HFFc6 (cell line): ENCODE measurements around the gene ANO6. TPM values are rescaled to one million over a fixed set of nuclear protein-coding genes. Genes with fewer than 3 reads are reported as not detected.

Experiments used
- DNase-seq: peaks from one replicate; pipeline ENCODE4 v3.0.0-alpha.2; 2018
- H3K27ac Mint-ChIP-seq: 2 replicates; pipeline ENCODE4 v1.8.0; 2020; ENCODE audit warnings: mild to moderate bottlenecking, mixed read lengths
- H3K27me3 Mint-ChIP-seq: 2 replicates; pipeline ENCODE4 v1.8.0; 2021; ENCODE audit warnings: mild to moderate bottlenecking, moderate library complexity, mixed read lengths; ENCODE audit not compliant: insufficient read depth
- H3K36me3 Mint-ChIP-seq: 2 replicates; pipeline ENCODE4 v1.8.0; 2021; ENCODE audit warnings: low read depth, mixed read lengths
- H3K4me1 Mint-ChIP-seq: 2 replicates; pipeline ENCODE4 v1.8.0; 2020; ENCODE audit warnings: low read depth, mixed read lengths
- H3K4me3 Mint-ChIP-seq: 2 replicates; pipeline ENCODE4 v1.8.0; 2020; ENCODE audit warnings: mild to moderate bottlenecking, moderate library complexity, mixed read lengths
- H3K9me3 Mint-ChIP-seq: 2 replicates; pipeline ENCODE4 v1.8.0; 2020; ENCODE audit warnings: mild to moderate bottlenecking, mixed read lengths
- total RNA-seq, 6 experiments: library from RNA; stranded (reverse); fragmentation: NEBNext Ultra II Directional; extraction: Animal tissue kit (Norgen Biotek cat#: 25700); gene quantifications; 2 replicates in 1 of 6; 3 replicates in 5 of 6; pipeline ENCODE4 v1.2.3, GENCODE V29; 2021
- TF ChIP-seq, protein P1 (sequence below): fragments of 200-600 bp; sonication (generic); IDR thresholded peaks from 2 replicates; pipeline ENCODE4 v1.5.0; 2021; ENCODE audit warnings: antibody characterized with exemption, mild to moderate bottlenecking

Gene ANO6
- total RNA-seq, 6 experiments from 2014 or later = 44.4 to 58.6 (median 53.3) TPM

DNA sequence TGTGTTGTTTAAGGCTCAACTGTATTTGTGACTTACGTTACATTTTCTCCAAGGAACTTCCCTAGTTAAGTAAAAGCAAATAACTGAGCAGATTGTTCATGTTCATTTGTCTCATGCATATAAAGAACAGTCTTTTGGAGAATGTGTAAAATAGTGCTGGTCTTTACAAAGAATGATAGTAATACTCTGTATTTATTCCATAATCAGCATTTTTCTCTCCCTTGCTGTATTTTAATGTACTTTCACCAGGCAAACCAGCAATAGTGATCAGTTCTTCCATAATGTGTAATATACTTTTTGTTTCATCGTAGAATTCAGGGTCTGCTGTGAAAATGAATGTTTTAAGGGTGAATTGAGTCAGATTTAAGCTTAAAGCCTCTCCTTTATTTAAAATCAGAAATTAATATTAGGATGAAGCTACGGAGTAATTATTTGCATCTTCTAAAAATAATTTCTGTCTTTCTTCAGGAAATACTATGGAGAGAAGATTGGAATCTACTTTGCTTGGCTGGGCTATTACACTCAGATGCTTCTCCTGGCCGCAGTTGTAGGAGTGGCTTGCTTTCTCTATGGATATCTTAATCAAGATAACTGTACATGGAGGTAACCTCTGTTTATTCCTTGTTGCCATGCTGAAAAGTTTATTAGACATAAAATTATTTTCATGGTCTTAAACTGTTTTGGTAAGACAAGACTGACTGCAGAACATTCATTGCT, 141.1 kb downstream of the ANO6 start:
- no peak overlapping the region for H3K4me3 Mint-ChIP-seq
- H3K9me3 Mint-ChIP-seq = peaks cover 6% of the 10 kb centered on the region; the same call in 1 of the 2 replicates
- no peak for DNase-seq
- H3K27ac Mint-ChIP-seq = no peak overlapping the region
- H3K4me1 Mint-ChIP-seq = peaks cover 44% of the 10 kb centered on the region
- H3K36me3 Mint-ChIP-seq = peaks cover 39% of the 10 kb centered on the region
- H3K27me3 Mint-ChIP-seq = peaks cover 3% of the 10 kb centered on the region
- TF ChIP-seq, protein P1, sequence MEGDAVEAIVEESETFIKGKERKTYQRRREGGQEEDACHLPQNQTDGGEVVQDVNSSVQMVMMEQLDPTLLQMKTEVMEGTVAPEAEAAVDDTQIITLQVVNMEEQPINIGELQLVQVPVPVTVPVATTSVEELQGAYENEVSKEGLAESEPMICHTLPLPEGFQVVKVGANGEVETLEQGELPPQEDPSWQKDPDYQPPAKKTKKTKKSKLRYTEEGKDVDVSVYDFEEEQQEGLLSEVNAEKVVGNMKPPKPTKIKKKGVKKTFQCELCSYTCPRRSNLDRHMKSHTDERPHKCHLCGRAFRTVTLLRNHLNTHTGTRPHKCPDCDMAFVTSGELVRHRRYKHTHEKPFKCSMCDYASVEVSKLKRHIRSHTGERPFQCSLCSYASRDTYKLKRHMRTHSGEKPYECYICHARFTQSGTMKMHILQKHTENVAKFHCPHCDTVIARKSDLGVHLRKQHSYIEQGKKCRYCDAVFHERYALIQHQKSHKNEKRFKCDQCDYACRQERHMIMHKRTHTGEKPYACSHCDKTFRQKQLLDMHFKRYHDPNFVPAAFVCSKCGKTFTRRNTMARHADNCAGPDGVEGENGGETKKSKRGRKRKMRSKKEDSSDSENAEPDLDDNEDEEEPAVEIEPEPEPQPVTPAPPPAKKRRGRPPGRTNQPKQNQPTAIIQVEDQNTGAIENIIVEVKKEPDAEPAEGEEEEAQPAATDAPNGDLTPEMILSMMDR = no peak

DNA sequence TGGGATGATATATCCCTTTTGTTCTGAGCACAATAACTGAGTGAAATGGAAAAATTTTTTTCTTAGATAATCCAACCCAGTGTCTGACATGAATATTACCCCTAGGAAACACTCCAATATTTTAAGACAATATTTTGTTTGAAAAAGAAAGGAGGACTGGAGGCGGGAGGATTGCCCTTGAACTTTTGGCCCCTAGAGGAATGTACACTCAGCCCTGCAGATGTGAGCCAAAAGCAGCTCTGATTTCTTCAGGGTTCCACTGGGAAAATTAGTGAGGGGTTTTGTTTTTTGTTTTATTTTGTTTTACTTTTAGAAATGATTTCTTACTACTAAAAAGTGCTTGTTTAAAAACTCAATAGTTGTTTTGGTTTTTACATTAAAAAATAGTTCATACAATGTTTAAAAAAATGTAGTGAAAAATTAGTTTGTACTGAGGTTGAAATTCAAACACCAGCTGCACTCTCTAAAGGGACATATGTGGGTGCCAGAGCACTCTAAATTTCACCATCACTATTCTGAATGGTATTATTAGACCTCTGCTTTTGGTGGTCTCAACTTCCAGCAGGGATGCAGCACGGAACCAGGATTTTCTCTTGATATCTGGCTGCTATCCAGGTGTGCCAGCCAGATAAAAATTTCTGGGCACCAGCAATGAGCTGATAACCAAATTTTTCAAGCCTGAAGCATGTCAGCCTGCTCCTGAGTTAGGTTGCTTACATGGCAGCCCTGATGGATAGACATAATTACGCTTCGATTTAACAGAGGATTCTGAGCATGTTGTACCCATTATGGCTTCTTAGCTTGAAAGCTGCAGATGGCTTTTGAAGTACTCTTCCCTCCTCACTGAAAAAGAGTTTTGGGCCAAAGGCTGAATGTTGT, 141.9 kb downstream of the ANO6 start:
- Mint-ChIP-seq H3K36me3 (peaks cover 47% of the 10 kb centered on the region), H3K27me3 (peaks cover 2% of the 10 kb centered on the region), H3K9me3 (peaks cover 14% of the 10 kb centered on the region), H3K27ac (no peak overlapping the region), H3K4me3 (no peak overlapping the region), H3K4me1 (peaks cover 40% of the 10 kb centered on the region)
- TF ChIP-seq, protein P1 = no peak
- DNase-seq = no peak

DNA sequence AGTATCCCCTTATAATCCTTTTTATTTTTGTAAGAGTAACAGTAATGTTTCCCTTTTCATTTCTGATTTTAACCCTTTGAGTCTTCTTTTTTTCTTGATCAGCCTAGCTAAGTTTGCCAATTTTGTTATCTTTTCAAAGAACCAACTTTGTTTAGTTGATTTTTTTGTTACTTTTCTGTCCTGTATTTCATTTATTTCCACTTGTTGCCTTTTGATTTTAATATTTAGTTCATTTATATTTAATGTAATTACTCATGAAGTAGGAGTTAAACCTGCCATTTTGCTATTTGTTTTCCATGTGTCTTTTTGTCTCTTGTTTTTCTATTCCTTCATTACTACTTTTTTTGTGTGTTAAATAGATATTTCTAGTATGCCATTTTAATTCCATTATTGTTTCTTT, 146.4 kb downstream of the ANO6 start:
- Mint-ChIP-seq H3K4me1 (peaks cover 14% of the 10 kb centered on the region; the same call in 1 of the 2 replicates), H3K27me3 (peaks cover 3% of the 10 kb centered on the region; the same call in 1 of the 2 replicates), H3K4me3 (no peak overlapping the region), H3K27ac (no peak overlapping the region), H3K36me3 (peaks cover 56% of the 10 kb centered on the region), H3K9me3 (peaks cover 33% of the 10 kb centered on the region)
- DNase-seq = no peak
- TF ChIP-seq, protein P1 = no peak

DNA sequence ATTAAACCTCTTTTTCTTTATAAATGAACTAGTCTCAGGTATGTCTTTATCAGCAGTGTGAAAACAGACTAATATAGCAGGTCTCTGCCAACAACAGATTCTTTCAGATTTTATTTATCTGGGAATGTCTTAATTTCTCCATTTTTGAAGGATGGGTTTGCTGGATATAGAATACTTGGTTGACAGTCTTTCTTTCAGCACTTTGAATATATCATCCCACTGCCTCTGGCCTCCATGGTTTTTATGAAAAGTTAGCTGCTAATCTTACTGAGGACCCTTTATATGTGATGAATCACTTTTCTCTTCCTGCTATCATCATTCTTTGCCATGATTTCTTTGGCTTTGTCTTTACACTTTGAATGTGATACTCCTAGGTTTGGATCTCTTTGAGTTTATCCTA, 148.0 kb downstream of the ANO6 start:
- DNase-seq = no peak
- Mint-ChIP-seq H3K9me3 (peaks cover 33% of the 10 kb centered on the region), H3K27ac (no peak overlapping the region), H3K4me3 (no peak overlapping the region), H3K36me3 (peaks cover 53% of the 10 kb centered on the region), H3K27me3 (peaks cover 3% of the 10 kb centered on the region; the same call in 1 of the 2 replicates), H3K4me1 (peaks cover 19% of the 10 kb centered on the region)
- TF ChIP-seq, protein P1 = no peak

DNA sequence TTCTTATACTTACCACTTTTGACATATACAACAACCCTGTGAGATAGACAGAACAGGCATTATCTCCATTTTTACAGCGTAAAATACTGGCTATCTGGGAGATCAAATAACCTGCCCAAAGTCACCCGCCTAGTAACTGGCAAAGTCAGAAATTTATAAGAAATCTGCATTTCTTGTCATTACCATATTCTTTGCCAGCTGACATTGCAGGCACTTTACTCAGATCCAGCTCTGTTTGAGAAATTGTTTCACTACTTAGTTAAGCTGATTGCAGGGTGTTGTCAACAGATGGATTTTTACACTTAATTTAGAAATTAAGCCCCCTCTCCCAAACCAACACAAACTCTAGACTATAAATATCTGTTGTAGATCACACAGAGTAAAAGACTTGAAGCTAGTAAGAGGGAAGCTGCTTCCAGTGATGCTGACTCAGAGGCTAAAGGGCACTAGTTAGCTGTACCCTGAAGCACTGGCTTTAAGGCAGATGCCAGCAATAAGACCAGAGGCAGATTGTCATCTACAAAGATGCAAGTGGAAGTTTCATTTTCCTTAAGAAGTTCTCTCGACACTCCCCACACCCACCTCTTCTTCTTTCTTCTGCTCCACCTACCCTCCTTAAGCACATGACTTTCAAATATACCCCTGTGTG, 153.1 kb downstream of the ANO6 start:
- H3K4me3 Mint-ChIP-seq = peak overlapping the region; percentile 49
- peak overlapping the region; percentile 3 for H3K27ac Mint-ChIP-seq
- H3K27me3 Mint-ChIP-seq = peaks cover 3% of the 10 kb centered on the region; the same call in 1 of the 2 replicates
- TF ChIP-seq, protein P1 = no peak
- H3K4me1 Mint-ChIP-seq = peaks cover 23% of the 10 kb centered on the region
- DNase-seq = peak; percentile 74
- peaks cover 7% of the 10 kb centered on the region for H3K9me3 Mint-ChIP-seq
- peaks cover 29% of the 10 kb centered on the region for H3K36me3 Mint-ChIP-seq
